ENCODE measurements around the gene DNM2.
A peak's percentile ranks its signal among the peaks of the same experiment; 100 is the strongest.
"Not testable (repeated sequence)": the region's sequence is repeated elsewhere in the genome, so short reads cannot be mapped to it uniquely, and the experiment has no call there.

Gene DNM2

DNA sequence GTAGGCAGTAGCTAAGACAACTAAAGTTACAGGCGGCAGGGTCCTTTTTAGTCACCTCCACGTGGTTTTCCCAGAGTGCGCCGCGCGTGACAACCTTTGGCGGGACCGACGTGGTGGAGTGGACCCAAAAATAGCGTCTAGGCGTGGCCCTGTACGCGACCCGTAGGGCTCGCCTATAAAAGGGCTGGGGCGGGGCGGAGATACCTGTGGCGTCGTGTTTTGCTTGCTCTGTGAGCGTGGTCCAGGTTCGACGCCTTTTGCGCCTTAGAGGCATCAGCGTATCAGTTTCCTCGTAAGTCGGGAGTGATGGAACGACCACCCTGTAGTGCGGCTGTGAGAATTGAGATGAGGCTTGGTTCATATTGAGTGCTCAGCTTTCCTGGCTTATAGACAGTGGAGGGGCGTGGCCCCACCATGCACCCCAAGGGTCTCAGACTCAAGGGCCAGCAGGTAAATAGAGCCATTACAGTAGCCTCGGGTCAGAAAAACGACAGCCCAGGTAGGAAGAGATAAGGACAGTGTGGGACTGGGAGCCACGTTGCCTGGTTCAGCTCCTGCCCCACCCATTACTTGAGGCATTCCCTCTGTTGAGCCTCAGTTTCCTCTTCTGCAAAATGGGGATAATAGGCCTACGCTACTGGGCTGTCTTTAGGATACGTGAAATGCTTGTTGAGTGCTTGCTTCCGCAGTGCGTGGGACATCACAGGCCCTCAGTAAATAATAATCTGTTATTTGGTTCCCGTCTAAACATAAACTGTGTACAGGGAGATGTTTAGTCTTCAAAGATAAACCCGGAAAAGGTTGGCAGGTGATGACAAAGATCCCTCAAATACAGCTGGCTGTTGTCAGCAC, 118.8 kb downstream of the DNM2 start:
- DNase-seq (ENCODE audit: low spot score): peak; percentile 84

DNA sequence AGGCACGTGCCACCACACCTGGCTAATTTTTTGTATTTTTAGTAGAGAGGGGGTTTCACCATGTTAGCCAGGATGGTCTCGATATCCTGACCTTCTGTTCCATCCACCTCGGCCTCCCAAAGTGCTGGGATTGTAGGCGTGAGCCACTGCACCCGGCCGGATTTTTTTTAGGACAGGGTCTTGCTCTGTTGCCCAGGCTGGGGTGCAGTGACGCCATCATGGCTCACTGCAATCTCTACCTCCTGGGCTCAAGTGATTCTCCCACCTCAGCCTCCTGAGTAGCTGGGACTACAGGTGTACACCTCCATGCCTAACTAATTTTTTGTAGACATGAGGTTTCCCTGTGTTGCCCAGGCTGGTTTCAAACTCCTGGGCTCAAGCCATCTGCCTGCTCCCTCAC, 119.8 kb downstream of the DNM2 start:
- not testable (repeated sequence) for DNase-seq (ENCODE audit: low spot score)

DNA sequence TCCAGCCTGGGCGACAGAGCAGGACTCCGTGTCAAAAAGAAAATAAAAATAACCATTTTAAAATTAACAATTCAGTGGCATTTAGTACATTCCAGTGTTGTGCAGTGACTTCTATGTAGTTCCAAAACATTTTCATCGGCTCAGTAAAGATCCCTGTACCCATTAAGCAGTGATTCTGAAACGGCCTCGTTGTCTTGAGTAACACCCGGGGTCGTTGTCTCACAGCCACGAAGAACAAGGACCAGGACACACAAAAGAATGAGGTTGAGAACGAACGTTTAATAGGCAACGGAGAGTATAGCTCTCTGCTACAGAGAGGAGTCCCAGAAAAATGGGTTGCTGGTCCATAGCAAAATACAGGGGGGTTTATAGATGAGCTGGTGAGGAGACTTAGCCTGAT, 120.5 kb downstream of the DNM2 start:
- DNase-seq (ENCODE audit: low spot score): no peak

DNA sequence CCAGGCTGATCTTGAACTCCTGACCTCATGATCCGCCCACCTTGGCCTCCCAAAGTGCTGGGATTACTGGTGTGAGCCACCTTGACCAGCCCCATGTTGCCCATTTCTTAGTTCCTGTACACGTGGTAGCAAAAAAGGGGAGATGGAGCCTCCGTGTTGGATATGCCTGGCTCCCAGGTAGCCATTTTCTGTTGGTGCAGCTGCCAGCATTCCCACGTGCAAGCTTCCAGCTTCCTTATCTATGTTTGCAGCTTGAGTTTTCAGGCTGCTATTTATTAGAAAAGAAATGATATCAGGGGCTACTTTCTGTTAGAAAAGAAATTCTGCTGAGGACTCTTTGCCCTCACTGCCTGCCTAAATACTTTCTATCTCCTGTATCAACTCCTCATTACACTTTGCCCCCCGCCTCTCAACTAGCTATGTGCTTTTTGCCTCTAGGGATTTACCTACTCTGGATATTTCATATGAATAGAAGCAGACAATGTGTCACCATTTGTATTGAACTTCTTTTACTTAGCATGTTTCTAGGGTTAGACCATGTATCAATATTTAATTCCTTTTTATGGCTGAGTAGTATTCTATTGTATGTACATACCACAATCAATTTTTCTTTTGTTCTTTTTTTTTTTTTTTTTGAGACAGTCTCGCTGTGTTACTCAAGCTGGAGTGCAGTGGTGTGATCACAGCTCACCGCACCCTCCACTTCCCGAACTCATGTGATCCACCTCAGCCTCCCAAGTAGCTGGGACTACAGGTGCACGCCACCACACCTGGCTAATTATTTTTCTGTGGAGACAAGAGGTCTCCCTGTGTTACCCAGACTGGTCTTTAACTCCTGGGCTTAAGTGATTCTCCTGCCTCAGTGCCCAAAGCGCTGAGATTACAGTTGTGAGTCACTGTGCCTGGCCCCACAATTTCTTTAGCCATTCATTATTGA, 121.5 kb downstream of the DNM2 start:
- no peak for DNase-seq (ENCODE audit: low spot score)

DNA sequence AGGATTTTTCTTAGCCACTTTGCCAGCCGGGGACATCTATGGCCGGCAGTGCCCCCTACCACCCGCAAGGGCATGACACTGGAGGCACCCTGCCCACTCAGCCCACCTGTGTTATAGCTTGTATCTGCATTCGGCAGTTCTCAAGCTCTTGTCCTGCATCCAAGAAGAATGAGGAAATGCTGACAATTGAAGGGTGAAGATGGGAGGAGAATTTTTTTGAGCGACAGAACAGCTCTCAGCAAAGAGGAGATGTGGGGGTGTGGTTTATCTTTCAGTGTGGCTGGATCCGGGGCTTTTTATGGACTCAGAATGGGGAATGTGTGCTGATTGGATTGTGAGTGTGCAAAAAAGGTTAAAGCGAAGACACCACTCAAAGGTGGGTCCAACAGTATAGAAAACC, 124.9 kb downstream of the DNM2 start:
- DNase-seq (ENCODE audit: low spot score): no peak

DNA sequence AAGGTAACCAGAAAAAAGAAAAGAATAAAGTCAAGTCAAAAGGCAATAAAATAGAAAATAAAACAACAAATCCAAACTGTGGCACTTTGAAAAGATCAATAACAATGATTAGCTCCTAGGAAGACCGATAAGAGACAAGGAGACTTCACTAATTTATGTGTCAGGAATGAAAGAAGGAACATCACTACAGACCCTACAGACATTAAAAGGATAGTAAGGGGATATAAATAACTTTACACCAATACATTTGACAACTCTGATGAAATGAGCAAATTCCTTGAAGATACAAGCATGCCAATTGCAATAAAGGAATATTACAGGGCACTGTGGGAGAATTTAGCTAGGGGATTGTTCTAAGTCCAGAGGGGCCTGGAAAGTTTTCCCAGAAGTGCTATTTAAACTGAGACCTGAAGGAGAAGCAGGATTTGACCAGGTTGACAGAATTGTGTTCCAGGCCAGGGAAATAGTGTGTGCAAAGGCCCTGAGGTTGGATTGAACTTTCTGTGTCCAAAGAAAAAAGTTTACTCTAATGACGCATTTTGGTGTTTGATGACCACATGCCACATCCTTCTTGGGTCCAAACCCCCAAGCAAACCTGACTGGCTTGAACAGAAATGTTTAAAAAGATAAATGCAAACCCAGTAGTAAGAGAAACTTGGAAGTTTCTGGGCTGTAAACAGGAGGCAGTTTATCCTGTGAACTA, 128.8 kb downstream of the DNM2 start:
- DNase-seq (ENCODE audit: low spot score): no peak

DNA sequence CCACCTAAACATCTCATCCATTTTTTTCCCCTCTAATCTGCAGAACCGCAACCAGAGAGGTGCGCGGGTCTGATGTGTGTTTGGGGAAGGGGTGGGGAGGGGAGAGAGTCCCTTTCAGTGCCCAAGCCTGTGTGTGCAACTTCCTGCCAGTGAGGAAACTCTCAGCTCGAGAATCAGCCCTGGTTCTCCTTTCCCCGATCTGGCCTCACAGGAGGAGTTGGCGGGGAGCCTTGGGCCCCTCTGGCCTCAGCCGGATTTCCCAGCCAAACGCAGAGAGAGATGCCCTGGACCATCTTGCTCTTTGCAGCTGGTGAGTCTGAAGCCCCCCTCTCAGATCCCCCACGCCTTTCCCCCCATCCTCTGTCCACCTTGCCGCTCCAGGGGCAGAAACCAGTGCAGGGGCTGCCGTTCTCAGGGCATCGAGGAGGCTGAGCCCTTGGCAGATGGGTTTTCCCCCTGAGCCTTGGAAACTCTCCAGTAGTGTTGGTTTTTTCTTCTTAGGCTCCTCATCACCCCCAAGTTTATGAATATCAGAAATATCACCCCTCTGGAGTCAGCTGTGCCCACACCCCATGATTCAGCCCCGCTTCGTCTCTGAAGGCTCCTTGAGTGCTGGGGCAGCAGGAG, 130.5 kb downstream of the DNM2 start, which contains the start of gene C19orf38:
Gene C19orf38 (plus strand): TSS at position 186 of the 627 bp plus-strand sequence. CDS start 94 bp downstream, at position 280.
- no peak for DNase-seq (ENCODE audit: low spot score)

DNA sequence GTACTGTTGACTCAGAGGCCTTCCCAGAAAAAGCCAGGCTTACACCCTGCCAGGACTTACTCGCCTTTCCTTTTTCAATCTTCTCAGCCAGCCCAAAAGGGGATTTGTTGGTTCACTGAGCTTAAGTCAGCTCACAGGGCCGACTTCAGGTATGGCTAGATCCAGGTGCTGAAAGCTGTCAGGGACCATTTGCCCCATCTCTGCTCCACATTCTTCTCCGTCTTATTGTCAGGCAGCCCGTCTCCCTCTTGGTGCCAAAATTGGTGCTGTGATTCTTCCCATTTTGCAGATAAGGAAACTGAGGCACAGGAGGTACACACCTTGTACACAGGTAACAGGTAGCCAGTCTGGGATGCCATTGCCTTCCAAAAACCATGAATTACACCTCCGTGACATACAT, 132.8 kb downstream of the DNM2 start:
- DNase-seq (ENCODE audit: low spot score): no peak

DNA sequence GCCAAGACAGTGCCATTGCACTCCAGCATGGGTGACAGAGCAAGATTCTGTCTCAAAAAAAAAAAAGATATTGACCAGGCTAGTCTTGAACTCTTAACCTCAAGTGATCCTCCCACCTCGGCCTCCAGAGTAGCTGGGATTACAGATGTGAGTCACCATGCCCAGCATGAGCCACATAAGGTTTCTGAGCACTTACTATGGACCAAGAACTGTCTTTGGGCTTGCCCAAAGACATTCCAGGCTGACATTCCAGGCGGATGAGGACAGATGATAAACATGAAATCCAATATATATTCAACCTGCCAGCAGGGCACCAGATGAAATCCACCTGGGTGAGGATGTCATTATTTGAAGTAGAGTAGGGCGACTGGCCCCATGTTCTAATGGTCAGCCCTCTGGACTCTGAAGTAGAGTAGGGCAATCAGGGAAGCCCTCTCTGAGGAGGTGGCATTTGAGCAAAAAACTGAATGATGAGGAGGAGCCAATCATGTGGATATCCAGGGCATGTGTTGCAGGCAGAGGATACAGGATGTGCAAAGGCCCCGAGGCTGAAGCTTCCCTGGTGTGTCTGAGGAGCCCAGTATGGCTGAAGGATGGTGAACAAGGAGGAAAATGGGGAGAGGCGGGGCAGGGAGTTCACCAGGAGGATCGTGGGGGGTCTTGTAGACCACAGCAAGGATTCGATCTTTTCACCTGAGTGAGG, 134.4 kb downstream of the DNM2 start:
- DNase-seq (ENCODE audit: low spot score): no peak

DNA sequence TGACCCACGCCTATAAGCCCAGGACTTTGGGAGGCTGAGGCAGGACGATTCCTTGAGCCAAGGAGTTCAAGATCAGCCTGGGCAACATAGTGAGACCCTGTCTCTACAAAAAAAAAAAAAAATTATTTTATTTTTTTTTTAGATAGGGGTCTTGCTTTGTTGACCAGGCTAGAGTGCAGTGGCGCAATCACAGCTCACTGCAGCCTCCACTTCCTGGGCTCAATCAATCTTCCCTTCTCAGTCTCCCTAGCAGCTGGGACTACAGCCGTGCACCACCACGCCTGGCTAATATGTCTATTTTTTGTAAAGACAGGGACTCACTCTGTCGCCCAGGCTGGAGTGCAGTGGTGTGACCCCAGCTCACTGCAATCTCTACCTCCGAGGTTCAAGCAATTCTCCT, 135.1 kb downstream of the DNM2 start:
- DNase-seq (ENCODE audit: low spot score): no peak

DNA sequence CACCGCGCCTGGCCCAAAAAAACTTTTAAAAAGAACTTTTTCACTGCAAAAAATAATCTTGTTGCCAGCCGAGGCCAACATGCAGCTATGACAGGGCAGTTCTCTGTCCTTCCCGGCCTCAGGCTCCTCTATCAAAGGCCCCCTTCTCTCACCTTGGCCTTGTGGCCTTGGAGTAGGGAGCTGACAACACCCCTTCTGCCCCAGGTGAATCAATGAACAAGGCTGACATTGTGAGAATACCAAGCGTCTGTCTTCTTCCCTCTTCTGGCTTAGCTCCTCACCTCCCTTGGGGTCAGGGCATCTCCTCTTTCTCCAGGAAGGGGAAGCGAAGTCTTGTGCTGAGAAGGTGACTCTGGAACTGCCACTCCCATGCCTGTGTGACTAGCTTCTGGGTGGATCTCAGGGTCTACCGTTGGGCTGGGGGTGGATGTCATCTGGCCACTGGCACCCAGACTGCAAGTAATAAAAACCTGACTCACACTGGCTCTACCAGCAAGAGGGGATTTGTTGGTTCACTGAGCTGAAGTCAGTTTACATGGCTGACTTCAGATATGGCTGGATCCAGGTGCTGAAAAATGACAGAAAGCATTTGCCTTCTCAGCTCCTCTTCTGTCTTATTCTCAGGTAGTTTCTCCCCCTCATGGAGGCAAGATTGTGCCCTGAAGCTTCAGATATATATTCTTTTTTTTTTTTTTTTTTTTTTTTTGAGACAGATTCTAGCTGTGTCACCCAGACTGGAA, 136.6 kb downstream of the DNM2 start:
- no peak for DNase-seq (ENCODE audit: low spot score)

DNA sequence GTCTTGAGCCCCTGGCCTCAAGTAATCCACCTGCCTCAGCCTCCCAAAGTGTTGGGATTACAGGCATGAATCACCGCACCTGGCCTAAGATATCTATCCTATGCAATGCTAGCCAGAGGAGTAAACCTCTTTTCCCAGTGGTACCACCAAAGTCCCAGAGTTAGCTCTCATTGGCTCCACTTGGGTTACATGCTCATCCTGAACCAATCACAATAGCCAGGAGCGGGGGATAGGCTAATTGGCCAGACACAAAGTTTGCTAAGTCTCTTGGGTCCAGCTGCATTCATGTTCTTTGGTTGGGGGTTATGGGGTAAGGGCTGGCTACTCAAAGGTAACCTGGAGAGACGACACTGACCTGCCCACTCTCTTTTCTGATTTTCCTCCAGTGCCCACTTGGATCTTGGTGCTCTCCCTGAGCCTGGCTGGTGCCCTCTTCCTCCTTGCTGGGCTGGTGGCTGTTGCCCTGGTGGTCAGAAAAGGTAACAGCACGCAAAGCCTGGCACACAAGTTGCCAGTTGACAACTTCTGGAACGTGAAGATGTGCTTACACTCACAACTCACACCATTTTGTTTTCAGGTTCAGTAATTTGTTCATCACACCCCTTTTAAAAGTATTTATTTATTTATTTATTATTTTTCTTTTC, 138.1 kb downstream of the DNM2 start:
- no peak for DNase-seq (ENCODE audit: low spot score)

DNA sequence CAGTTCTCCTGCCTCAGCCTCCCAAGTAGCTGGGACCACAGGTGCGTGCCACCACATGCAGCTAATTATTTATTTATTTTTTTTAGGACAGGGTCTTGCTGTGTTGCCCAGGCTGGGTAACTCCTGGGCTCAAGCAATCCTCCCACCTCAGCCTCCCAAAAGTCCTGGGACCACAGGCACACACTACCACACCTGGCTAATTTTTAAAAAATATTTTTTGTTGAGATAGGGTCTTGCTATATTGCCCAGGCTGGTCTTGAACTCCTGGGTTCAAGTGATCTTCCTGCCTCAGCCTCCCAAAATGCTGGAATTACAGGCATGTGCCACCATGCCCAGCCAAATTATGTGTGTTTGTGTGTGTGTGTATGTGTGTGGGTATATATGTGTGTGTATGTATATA, 139.0 kb downstream of the DNM2 start:
- not testable (repeated sequence) for DNase-seq (ENCODE audit: low spot score)

DNA sequence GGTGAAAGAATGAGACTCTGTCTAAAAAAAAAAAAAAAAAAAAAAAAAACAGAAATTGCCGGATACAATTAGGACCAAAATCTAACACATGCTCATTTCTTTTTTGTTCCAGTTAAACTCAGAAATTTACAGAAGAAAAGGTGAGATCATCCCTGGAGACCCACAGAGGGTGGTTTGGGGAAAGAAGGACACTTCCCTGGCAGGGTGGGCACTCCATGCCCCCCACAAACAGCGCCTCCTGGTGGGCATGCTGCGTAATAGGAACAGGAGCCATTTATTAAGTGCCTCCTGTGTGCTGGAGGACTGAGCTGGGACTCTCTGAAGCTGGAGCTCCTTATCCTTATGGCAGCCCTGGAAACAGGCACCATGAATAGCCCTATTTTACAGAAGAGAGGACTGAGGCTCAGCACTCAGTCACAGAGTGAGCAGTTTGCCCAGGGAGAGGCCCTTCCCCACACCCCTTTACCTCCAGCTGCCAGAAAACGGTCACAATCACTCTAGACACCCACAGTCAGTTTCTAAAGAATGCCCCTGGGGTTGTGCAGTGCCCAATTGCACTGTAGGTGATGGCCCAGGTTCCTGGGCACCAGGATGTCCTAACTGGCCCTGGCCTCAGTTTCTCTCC, 140.4 kb downstream of the DNM2 start:
- no peak for DNase-seq (ENCODE audit: low spot score)

DNA sequence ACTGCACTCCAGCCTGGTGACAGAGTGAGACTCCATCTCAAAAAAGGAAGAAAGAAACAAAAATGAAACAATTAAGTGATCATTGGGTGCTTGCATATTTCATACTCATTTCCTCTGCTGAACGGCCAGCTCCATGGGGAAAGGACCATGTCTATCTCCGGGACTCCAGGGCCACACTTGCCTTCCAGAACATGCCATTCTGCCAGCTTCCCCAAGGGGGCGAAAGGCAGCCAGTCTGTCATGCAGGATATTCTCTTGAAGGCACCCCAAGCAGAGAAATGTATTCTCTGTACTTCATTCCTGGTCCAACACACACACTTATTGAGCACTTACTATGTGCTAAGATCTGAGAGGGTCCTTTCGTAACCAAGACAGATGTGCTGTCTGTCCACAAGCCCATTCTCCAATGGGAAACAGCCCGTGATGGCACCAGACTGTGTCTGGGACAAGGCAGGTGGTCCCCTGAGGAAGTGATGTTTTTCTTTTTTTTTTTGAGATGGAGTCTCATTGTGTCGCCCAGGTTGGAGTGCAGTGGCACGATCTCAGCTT, 143.3 kb downstream of the DNM2 start:
- DNase-seq (ENCODE audit: low spot score): no peak

DNA sequence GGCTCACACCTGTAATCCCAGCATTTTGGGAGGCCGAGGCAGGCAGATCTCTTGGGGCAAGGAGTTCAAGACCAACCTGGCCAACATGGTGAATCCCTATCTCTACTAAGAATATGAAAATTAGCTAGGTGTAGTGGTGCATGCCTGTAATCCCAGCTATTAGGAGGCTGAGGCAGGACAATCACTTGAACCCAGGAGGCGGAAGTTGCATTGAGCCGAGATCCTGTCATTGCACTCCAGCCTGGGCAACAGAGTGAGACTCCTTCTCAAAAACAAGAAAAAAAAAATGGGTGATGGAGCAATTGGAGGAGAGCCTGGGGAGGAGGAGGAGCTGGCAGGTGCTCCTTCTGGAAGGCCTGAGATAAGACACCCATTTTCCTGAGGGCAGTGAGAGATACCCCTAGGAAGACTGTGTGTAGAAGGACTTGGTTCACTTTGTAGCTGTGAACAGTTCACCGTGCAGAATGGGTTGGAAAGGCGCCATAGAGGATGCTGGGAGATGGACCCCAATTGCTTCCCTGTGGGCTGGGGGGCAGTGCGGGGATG, 144.8 kb downstream of the DNM2 start:
- DNase-seq (ENCODE audit: low spot score): no peak

DNA sequence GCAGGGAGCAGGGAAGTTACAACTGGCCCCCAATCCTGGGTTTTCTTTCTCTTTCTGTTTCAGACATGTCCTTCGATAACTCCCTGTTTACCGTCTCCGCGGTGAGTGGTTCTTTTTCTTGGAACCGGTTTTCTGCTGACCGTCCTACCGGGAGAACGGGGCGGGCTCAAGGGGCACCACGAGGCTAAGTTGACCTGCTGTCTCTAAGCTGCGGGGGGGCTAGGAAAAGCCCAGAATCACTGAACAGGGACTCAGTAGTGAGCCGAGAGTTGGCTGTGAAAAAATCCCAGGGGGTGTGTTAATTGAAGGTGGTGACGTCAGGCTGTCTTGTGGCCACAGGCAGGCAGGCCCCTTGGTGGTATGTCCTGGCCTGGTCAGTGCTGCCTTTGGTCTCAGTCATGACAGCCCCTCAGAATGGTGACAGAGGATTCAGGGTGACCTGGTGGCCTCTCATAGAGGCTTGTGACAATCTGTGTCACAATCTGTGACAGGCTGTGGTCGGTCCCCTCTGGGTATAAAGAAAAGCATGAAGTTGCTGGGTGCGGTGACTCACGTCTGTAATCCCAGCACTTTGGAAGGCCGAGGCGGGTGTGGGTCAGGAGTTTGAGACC, 145.3 kb downstream of the DNM2 start:
- no peak for DNase-seq (ENCODE audit: low spot score)

DNA sequence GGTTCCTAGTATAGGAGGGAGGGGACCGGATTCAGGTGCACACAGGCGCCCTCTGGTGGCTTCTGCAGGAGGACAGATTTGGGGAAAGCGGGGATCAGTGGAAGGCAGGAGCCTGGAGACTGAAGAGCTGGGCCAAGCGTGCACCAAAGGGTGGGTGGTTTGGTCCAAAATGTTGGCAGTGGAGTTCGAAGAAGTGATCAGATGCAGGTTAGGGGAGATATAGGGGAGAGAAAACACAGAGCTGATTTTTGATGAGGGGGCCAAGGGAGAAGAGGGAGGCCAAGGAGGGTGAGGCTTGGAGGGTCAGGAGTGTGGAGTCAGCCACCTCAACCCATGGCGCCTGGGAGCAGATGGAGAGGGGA, 146.6 kb downstream of the DNM2 start:
- DNase-seq (ENCODE audit: low spot score): peak; percentile 81

DNA sequence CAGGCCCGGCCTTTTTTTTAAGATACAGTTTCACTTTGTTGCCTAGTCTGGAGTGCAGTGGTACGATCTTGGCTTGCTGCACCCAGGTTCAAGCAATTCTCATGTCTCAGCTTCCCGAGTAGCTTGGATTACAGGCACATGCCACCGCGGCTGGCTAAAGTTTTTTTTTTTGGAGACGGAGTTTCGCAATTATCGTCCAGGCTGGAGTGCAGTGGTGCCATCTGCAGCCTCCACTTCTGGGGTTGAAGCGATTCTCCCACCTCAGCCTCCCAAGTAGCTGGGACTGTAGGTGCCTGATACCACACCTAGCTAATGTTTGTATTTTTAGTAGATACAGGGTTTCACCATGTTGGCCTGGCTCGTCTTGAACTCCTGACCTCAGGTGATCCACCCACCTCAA, 148.6 kb downstream of the DNM2 start:
- DNase-seq (ENCODE audit: low spot score): no peak

Data from CD4-positive, alpha-beta T cell treated with Interleukin-15 for 4 hours (primary cell).